HG03520 (cell line): ENCODE results near the gene ZNRF2.
"Not testable (repeated sequence)": the region's sequence is repeated elsewhere in the genome, so short reads cannot be mapped to it uniquely, and the experiment has no call there.

Experiments
- ATAC-seq: cut with Tn5 transposase; IDR thresholded peaks from one replicate; pipeline ENCODE4 v1.9.1; 2021; ENCODE audit warnings: mild to moderate bottlenecking, moderate library complexity; ENCODE audit not compliant: unreplicated experiment

ZNRF2 gene

DNA sequence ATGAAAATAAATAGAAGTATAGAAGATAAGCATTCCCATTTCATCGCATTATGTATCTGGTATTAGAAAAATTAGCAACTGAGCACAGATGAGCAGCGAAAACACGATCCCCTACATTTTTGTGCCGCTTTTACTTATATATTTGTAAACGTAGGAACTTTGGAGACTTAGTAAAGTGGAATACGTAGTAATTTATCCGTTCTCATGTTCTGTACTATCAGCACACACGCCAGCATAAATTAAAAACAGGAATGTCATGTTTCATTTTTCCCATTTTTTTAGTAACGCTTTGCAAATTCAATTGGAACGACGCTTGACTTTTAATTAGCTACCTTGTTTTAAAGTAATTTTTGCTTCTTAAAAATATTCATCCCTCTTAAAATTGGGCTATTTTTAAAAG, 2.4 kb downstream of the ZNRF2 start:
- no peak for ATAC-seq

DNA sequence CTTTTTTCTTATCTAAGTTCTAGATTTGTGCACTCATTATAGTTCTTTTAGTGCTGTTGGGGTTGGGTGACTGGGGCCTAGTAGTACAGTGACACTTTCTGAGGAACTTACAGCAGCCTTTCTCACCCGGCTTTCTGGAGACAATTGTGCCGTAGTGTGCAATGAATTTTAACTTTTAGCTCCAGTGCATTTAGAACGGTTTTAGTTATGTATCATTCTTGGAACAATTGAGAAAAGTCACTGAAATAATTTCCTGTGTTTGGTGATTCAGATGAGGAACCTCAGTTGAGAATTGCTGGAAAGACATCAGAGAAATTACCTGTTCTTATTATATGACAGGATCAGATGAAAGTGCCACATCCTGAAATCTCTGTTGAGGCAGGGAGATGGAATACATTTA, 3.2 kb downstream of the ZNRF2 start:
- not testable (repeated sequence) for ATAC-seq

DNA sequence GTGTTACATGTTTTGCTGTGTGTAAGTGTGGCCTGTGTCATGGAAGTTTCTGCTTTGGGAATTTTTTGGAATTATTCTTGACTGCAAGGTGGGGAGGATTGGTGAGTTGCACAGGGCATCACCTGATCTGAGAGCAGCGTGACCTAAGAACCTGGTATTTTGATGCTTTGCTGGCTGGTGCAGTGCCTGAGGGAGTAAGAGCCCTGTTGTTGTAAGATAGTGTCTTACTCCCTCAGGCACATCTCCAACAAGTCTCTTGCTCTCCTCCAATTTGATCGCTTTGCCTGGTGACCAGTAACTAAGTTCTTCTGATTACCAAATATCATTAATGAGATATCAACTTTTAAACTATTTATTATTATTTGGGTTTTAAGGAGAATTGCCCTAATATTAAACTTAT, 5.2 kb downstream of the ZNRF2 start:
- ATAC-seq = not testable (repeated sequence)

DNA sequence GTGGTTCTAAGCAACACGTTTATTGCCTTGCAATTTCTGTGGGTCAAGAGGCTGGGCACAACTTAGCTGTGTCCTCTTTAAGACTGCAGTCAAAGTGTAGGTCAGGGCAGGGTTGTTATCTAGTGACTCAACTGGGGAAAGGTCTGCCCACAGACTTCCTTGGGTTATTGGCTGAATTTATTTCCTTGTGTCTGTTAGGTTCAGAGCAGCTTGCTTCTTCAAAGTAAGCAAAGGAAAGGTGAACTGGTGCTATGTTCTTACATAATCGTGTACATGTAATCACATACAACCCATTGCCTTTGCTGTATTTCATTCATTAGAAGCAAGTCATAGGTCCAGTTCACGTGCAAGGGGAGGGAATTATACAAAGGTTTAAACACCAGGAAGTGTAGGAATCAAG, 5.9 kb downstream of the ZNRF2 start:
- not testable (repeated sequence) for ATAC-seq

DNA sequence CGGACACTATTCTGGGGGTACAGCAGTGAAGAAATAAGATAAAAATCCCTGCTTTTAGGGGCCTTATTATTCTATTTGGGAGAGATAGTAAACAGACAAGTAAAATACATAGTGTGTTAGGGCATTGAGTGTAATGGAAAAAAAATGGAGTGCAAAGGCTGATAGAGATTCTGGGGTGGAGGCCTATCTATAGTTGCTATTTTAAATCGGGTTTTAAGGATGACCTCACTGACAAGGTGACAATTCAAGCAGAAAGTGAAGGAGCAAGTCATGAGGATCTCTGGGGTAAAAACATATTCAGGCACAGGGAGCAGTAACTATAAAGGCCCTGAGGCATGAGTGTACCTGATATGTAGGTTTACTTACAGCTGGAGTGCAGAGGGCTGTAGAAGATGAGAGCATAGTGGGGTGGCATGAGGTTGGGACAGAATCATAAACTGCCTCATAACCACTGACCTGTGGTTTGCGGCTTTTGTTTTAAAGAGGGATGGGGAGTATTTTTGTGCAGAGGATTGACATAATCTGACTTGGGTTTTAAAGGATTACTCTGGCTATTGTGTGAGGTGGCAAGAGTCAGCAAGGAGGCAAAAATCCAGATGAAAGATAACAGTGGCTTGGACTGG, 8.1 kb downstream of the ZNRF2 start:
- not testable (repeated sequence) for ATAC-seq

DNA sequence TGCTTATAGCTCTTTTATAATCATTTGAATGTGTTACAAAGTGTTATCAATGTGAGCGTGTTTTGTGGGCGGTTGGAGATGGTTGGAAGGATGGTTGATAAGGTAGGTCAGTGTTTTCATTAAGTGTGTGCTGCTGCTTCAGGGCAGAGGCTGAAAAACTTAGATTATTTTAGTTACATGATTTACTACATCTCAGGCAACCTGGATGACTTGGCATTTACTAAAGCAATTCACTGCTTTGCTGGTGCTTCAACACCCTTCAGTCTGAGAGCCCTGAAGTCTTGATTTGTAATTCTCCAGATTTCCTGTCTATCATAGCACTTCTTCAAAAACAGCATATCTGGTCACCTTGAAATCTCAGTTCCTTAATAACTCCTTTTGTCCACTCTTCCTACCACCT, 11.9 kb downstream of the ZNRF2 start:
- ATAC-seq = not testable (repeated sequence)

DNA sequence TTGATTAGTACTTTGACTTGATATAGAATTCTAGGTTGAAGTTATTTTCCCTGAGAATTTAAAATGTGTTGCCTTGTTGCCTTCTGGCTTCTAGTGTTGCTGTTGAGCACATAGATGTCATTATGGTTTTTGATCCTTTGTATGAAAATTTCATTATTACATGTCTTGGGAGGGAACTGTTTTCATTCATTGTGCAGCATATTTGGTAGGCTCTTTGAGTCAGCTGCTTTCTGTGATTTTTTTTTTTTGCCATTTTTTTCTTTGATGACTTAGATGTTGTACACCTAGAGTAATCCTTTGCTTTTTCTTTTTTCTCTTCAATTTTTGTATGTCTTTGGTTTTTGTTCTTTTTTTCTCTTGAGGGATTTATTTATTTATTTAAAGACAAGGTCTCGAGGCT, 13.1 kb downstream of the ZNRF2 start:
- not testable (repeated sequence) for ATAC-seq

DNA sequence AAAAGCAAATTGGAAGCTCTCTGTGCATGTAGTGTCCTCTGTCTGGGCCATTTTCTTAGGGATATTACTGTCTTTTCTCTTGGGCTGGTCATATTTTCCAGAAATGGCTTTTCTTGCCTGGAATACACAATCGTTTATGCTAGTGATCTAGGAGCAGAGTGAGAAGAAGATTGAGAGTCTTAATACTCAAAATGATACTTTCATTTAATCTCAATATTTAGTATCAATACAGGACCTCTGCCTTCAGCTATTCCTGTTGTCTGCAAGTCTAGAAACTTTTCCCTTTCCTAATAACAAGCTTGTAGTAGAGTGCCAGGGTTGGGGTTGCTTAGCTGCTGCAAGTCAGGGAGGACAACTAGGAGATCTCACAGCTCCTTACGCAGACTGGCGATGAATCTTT, 14.0 kb downstream of the ZNRF2 start:
- not testable (repeated sequence) for ATAC-seq

DNA sequence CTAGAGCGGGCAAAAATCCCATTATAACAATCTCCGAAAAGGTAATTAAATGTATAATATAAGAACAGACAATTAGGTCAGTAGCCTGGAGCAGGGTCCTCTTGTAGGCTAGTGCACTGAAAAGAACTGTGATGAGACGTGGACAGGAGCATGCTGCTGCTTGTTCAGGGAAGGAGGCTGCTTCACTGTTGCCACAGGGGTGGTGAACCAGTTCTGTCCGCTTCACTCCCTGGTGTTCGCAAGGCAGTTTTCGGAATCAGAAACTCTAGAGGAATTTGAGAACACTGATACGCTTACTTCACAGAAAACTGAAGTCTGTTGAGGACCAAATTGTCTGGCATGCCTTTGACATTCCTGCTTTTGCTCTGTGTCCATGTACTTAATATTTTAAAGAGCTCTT, 17.4 kb downstream of the ZNRF2 start:
- ATAC-seq = no peak

DNA sequence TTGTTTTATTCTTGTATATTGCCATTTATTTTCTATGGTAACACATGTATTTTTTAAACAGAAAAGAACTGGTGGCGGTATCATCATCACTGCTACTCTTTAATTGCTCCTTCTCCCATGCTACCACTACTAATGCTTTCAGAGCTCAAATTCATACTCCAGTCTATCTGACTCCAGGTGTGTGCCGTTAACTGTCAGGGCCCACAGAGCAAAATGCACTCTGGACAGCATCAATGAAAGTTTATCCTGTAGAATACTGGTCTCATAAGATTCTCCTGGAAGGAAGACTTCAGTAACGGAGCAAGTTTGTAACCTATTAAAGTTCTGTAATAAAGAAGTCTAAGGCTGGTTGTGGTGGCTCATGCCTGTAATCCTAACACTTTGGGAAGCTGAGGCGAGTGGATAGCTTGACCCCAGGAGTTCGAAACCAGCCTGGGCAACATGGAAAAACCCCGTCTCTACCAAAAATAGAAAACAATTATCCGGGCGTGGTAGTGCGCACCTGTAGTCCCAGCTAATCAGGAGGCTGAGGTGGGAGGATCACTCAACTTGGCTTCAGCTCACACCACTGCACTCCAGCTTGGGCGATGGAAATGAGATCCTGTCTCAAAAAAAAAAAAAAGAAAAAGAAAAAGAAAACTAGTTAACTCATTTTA, 18.4 kb downstream of the ZNRF2 start:
- no peak for ATAC-seq

DNA sequence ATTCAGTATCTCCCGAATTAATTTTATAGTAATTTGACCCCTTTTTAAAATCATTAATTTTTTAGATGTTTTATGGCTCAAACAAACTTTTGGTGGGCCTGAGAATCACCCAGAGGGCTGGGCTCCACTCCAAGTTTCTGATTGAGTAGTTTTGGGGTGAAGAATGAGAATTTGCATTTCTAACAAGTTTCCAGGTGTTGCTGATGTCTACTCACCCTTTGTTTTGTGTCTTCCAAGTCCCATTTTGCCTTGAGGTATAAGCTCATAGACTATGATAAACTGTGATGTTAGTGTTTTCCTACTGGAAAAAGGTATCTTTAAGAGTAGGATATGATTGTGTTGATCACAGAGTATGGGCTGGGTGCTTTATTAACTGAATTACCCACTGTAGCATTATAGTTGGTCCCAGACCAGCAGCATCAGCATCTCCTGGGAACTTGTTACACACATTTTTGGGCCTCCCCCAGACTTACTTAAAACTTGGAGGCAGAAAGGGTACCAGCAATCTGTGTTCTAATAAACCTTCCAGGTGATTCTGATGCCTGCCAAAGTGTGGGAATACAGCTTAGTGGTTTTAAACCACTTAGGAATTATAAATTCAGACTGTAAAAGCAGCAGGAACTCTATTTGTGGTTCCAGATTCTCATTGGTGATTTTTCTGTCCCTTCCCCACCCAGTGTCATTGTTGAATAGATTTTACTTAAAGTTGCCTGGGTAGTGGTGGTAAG, 19.1 kb downstream of the ZNRF2 start:
- ATAC-seq = no peak

DNA sequence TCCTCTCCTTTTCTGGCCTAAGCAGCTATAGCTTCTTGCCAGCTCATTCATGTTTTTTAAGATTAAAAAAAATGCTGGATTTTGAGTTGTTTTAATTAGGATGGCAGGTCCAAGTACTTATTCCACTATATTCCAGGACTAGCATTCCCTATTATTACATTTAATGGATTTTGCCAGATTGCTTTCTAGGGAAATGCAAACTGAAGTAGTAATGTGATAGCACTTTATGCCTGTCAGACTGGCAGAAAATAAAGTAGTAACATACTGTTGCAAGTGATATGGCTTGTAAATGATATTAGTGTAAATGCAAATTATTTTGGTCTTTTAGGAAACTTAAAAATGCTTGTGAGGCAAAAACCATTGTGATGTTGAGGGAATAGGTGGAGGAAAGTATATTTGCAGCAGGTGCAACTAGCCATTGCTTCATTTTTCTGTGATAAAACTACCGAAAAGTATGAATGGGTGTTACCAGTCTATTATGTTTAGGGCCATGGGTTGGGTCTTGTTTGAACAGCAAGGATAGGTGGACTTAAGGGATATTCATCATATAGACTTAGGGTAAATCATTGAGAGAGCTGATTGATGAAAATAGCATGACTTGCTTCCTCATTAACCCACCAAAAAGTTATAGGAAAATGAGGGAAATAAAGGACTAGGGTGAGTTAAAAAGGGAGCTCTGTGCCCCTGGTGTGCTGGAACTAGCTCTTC, 19.9 kb downstream of the ZNRF2 start:
- no peak for ATAC-seq

DNA sequence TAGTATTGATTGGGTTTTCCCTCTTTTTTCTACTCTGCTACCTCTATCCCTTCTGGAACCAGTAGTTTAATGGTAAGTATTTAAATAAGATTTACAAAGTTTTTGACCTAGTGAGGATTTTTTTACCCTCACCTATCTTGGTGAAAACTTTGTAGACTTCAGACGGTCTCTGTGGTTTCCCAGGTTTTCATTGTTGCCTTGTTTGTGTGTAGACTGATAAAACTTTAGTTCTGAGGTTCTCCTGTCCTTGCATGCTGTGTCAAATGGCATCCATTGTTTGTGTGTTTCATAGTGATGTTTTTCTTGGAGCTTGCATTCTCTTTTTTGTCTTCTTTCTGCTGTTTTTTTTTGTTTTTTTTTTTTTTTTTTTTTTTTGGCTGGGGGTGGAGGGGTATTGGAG, 22.6 kb downstream of the ZNRF2 start:
- ATAC-seq = no peak

DNA sequence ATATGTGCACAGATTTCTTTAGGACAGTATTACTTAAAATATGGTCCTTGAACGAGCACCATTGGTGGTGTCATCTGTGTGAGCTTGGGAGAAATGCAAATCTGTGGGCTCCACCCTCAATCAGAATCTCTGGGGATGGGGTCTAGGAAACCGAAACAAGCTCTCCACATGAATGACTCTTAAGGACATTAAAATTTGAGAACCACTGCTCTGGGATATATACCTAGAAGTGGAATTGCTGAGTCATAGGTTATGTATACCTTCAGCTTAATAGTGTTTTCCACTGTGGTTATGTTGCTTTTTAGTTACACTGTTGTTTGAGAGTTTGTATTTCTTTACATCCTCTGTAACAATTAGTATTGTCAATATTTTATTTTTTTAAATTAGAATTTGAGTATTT, 24.0 kb downstream of the ZNRF2 start:
- no peak for ATAC-seq

DNA sequence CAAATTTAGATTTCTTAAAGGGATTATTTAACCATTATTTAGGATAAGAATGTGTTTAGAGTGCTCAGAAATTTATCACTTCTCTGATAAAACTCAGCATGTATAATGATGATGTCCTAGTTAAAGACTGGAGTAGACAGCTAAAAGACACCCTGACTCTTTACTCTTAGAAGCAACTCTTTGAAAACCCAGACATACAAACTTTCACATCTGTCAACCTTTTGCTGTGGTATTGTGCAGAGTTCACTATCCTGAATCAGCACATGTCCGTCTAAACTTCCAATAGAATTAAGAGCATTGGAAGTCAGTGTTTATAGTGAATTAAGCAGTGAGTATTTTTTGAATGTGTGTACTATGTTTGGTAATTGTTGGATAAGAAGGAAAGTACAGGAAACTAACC, 24.9 kb downstream of the ZNRF2 start:
- ATAC-seq = no peak

DNA sequence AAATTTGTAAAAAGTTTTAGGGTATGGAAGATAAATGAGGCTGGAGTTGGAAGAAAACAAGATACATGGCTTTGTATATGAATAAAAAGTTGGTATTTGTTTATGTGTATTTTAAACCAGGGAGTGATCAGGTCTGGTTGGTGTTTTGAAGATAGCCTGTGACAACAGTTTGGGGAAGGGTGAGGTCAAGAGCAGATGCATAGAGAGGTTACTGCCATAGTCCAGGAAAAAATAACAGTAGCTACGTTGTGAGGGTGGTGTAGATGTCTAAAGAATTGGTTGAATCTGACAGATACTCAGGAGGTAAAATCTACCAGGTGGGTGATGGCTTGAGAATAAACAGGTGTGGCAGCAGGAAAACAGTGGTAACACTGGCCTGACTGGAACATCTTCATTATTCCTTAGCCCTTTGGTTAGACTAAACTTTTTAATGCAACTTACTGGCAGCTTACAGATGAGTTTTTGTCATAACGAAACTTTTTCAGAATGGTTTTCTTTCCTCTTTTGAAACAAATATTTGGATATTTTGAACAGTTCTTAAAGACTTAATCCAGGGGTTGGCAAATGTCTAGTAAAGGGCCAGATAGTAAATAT, 25.5 kb downstream of the ZNRF2 start:
- no peak for ATAC-seq

DNA sequence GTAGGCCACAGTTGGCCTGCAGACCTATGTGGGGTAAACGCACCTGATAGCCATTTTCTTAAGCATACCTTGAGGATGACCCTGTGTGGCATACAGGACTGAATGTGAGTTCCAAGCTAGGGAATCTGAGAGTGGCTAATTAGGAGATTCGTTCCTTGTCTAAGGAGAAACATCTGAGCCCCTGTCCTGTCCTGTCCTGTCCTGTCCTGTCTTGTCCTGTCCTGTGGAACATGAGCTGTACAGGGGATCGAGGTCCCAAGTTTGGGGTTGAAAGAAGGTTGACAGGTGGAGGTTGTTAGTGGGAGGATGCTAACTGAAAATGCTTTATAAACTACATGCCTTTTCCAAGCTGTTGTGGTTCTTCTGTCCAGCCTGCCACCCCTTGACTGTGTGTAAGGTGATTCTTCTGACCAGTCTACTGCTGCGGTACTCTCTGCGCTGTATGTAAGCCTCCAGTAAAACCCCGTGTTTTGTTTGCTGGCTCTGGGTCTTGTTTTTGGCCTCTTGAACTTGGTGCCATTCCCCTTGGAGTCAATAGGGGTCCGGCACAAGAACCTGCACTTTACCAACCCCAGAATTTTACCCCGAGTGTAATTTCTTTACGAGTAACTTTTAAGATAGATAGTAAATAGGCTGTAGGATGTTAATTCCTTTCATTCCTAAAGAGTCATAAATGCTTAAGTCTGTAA, 26.4 kb downstream of the ZNRF2 start:
- no peak for ATAC-seq

DNA sequence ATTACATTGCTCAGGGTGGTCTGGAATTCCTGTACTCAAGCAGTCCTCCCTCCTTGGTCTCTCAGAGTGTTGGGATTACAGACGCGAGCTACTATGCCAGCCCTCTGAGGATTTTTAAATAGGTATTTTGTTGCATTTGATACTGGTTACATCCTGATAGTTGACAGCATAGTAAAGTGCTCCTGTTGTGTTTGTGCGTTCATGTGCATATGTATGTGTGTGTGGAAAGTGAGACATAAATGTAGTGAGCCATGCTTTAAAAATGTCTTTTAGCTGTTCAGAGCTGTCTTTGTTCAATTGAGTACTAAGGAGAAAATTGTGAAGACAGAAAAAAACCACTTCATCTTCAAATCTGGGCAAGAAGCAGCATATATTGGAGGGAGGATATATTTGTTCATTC, 27.8 kb downstream of the ZNRF2 start:
- no peak for ATAC-seq

DNA sequence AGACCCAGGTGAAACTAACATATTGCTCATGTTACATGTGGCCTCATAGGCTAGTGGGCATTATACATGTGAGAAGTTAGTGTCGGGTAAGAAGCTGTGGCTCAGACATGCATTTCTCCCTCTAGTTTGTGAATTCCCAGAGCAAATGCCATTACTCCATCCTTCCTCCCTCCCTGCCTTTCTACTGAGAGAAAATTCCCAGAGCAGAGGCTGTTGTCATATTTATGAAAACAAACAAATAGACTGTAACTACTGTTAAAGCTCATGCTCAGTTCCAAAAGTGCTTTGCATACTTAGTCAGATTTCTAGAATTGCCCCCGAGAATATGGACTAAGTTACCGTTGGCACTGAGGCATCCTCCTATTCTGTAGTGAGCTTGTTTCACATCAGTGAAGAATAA, 29.0 kb downstream of the ZNRF2 start:
- no peak for ATAC-seq

DNA sequence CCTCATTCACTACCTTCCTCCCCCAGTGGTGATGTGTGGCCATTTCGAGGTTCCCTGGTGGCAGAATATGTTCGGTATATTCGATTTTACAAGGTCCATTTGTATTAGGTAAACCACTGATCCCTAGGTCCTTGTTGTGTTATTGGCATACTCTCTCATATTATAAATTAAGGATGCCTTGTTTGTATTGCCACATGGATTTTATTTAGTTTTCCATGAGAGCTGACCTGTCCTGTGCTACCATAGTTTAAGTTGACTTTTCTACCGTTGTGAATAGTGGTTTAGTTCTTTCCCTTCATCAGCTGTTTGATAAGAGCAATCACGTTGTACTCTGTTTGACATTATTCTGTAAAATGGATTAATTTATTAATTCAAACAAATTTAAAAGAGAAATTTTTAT, 29.4 kb downstream of the ZNRF2 start:
- no peak for ATAC-seq

DNA sequence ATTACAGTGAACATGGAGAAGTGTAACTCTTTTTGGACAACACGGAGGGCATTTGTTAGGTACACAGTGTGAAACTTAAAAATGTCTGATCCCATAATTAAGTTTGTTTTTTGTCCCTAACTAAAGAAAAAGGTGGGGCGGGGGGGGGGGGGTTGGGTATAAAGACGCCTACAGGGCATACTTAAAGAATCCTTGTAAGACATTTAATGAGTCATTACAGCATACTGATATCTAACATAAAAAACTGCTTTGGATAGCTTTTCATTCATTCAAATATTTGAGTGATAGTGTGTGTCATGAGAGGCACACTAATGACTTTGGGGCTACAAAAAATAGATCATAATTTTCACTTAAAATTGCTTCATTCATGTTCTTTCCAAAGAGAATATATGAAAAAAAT, 31.2 kb downstream of the ZNRF2 start:
- ATAC-seq = no peak
